ELR (cell line): ENCODE results near the gene HORMAD2.

Experiments
- DNase-seq: peaks from one replicate; pipeline ENCODE4 v3.0.0-alpha.2; 2015; ENCODE audit warnings: low read depth

HORMAD2 gene, protein sequence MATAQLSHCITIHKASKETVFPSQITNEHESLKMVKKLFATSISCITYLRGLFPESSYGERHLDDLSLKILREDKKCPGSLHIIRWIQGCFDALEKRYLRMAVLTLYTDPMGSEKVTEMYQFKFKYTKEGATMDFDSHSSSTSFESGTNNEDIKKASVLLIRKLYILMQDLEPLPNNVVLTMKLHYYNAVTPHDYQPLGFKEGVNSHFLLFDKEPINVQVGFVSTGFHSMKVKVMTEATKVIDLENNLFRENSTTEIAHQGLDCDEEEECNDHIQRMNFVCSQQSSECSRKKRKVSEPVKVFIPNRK

DNA sequence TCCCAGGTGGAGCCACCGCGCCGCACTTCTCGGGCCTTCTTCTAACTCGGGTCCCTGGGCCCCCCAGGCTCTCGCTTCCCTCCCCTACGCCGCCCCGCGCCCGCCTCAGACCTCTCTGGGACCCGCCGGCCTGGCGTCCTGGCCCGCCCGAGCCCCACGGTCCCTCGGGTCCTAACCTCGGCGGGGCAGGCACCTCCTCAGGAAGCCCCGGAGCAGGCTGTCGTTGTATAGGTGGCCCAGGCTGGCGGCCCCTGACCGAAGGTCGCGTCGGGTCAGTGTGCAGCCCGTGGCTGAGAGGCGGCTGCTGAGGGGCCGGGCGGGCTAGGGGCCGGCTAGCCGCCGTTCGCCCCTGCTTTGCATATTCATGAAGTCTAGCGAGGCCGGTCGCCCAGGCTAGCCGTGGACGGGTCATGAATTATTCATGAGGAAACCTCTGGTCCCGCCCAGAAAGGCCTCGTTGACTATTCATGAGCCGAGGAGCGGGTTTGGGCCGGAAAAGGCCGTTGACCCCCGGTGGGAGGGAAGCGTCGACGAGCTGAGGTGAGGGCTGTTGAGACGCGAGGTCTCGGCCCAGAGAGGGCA is at the start of gene HORMAD2:
HORMAD2 (plus strand) TSS at position 513 of the 582 bp plus-strand sequence. CDS start 13,489 bp downstream, outside the sequence.
- DNase-seq, result no peak

DNA sequence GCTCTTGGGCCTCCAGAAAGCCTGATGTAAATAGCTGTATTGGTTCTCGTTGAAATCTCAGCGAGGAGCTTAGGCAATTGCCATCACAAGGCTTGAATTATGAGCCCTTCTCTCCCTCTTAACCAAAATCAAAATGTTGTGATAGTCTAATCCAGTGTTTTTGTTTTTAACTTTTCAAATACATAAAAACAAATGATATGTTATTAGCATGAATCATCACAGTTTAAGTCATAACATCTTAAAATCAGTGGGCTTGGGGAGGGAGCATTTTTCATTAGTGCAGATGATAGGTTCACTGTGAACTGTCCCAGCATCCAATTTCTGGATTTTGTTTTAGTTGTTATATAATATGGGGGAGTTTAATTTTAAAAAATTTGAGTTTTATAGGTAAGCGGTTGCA is 48.9 kb upstream of the HORMAD2 start:
- DNase-seq, result no peak

DNA sequence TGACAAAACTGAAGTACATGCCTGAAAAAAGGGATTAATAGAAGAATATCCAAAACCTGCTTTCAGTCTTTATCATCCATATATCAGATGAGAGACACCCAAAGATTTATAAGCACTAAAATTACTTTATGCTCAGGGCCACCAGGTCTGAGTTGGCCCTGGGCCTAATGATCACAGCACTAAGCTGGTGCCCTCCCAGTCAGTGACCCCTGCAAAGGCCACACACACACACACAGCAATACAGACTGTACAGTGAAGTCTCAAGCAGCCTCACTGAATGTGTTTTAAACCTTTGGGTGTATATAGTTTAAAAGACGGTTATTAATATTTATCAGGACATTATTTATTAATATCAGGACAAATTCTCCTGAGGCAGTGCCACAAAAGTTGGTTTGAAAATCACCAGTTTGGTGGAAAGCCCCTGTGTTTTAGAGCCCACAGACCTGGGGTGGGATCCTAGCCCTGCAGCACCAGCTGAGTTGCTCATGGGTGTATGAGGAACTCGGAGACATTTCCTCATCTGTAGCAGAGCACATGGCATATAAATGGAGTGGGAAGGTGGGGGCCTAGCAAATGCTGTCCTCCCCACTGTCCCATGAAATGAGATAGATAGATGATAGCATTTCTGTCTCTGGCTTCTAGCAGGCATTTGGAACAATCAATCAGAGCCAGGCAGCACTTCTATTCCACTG is 48.4 kb upstream of the HORMAD2 start:
- no peak for DNase-seq

DNA sequence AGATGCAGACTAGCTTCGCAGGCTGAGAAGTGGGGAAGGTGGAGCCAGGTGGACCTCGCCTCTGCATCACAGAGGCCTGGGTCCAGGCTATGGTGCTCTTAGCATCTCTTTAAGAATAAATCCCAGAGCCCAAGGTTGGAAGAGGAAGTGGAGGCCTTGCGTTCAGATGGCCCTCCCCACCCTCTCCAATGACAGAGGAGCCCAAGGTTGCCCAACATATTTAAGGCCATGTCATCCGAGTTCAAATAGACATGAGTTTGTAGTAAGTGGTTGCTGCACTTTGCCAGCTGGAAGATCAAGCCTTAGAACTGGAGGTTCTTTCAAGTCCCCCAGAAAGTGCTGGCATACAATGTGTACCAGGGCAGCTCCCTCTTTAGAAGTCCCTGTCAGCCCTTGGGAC is 47.1 kb upstream of the HORMAD2 start:
- no peak for DNase-seq

DNA sequence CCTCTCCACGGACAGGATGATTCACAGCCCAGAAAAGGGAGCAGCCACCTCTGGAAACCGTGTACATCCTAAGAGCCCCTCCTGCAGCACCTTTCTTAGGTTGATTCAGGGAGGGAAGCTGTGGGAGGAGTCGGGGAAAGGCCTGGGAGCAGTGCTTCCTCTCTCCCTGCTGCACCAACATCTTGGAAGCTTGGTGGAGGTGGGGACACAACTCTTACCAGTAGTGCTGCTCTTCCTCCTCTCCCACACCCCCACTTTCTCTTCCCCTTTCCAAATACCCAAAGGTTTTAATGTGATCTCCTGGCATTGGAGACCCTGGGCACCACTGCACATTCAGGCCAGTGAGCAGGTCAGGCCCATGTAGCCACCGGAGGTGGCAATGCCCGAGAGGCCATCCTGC is 46.4 kb upstream of the HORMAD2 start:
- DNase-seq, result no peak

DNA sequence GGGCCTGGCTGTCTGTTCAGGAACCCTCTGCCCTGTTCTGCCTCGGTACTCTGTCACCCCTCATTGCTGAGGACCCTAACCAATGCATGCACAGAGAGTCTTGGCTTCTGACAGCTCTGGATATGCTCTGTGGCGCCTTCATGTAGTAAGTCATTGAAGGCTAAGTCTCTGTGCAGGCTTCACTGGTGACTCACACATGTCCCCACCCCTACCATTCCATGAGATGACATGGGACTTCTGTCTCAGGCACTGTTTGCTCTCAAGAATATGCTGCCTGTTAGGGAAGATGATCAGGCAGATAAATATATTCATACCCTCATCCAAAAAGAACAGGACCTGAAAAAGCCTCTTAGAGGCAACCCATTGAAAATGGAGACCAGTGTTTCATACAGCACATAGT is 43.6 kb upstream of the HORMAD2 start:
- DNase-seq, result peak; percentile 49

DNA sequence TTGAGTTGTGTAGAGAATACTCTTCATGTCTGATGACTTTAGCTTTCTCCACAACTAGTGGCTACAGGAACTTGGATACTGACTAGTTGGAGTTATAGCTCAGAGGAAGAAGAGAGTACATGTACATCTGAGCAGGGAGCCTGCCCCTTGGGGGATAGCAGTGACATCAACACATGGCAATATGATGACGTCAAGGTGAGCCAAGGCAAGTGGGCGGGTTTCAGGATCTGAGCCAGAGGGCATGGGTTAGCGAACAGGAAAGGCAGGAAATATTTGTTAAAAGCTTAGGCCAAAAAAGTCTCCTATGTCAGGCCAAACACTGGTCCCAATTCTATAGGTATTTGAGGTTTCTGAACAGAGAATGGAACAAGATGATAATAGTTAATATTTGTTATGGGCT is 42.0 kb upstream of the HORMAD2 start:
- DNase-seq, result peak; percentile 63

DNA sequence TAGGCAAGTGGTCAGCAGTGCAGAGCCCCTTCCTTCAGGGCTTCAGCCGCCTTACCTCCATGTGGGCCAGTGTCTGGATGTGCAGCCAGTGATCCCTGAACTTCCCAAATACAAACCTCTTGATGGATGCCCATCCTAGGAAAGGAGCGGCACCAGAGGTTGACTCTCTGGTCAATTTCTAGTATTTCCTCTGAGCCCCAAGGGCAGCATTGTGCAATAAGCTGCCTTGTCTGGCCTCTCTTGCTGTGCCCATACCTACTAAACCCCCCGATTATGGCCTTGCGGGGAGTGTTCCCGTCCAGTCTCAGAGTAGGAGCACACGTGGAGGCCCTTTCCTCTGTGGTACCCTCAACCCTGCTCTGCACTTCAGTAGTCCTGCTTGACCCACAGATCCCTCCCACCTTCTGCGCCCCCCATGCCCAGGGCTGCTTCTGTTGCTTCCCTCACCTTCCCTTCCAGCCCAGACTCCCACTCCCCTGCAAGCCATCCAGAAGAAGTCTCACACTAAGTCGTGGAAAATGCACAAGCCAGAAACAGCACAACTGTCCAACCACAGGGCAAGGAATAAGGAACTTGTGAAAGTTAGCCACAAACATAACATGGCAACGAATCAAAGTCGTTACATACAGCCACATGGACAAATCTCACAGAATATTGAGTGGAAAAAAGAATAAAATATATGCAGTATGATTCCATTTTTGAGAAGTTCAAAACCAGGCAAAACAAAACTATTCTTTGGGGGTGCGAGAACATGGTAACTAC is 39.6 kb upstream of the HORMAD2 start:
- DNase-seq, result no peak

DNA sequence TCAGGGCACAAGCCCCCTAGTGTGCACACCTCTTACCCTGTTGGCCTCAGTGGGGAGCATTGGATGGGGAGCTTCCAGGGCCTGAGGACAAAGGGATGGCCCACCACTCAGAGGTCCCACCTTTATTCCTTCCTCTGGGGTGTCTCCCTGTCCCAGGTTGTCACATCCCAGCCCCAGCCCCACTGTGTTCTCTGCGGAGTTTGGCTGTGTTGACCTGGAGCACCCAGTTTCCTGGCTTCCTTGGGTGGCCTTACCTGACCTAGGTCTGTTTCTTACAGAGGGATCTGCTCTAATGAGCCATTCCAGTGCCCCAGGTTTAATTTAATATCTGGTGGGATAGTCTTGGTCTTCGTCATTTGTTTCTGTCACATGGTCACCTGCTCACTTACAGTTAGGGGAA is 38.8 kb upstream of the HORMAD2 start:
- no peak for DNase-seq

DNA sequence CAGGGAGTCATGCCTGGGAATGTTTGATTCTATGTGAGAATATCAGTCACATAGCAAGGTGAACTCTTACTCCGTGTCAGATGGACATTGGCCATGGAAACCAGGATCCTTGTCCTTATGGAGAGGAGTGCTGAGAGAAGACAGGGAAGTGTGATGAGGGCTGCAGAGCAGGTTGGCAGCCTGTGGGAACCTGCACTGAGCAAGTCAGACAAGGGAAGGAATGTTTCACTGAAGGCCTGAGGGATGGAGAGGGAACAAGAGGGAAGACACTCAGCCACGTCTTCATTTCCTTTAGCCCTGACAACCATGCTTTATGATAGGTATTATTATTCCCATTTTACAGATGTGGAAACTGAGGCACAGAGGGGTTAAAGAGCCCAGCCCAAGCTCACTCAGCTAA is 38.4 kb upstream of the HORMAD2 start:
- no peak for DNase-seq

DNA sequence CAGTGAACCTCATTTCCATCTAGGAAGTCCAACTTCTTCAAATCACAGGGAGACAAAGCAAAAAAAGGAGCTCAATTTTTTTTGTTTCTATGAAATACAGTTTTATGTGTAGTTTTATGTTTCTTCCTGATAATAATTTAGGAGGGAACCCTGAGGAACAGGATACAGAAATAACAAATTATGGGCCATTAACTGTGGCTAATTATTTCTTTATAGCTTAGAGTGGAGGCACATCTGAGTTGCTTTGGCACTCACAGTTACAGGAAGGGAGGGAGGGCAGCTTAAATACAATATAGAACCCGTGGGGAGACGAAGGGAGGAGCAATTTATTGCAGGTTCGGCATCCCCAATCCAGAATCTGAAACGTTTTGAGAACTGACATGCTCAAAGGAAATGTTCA is 37.1 kb upstream of the HORMAD2 start:
- no peak for DNase-seq

DNA sequence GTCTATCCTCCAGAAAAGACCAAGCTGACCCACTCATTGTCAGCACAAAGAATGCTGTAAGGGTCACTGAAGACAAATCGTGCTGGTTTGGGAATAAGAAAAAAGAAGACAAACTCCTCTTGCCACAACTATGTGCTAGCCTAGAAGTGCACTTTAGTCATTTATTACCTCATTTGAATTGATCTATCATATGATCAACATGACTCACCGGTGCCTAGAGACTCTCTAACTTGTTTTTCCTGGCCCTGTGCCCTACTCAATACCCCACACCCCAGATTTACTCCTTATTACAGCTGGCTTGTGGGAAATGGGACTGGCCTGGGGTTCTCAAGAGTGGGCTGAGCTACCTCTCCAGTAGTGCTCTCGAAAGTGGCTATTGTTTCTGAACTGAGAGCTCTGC is 35.9 kb upstream of the HORMAD2 start:
- DNase-seq, result peak; percentile 95

DNA sequence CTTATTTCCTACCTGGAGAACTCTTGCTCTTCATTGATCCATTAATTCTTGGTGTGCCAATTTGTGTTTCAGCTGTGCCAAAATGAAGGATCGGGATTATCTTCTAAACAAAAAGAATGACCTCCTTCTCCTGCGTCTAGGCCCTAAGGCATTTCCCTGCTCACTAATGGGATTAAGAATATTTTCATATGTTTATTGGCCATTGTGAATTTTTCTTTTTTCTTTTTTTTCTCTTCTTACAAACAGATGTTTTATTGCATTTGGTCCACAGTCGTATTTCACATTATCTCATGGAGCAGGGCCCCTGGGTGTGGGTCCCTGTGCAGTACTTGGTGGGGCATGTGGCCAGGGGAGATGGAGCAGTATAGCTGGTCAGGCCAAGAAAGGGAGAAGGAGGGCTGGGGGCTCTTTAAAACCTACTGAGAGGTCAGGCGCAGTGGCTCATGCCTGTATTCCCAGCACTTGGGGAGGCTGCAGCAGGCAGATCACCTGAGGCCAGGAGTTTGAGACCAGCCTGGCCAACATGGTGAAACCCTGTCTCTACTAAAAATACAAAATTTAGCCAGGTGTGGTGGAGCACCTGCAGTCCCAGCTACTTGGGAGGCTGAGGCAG is 35.3 kb upstream of the HORMAD2 start:
- no peak for DNase-seq

DNA sequence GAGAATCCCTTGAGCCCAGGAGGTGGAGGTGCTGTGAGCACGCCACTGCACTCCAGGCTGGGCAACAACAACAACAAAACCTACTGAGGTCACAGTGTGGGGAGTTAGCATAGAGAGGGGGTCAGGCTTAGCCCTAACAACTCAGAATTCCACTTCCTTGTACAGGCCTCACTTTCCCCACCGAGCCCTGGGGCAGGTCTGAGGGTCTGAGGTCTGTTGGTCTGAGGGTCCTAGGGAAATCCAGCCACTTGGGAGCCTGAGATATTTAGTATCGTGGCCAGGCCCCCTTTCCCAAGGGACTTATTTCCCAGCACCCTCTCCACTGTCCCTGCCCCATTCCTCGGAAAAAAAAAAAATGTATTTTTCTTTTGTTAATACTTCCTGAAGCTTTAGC is 34.8 kb upstream of the HORMAD2 start:
- DNase-seq, result no peak

DNA sequence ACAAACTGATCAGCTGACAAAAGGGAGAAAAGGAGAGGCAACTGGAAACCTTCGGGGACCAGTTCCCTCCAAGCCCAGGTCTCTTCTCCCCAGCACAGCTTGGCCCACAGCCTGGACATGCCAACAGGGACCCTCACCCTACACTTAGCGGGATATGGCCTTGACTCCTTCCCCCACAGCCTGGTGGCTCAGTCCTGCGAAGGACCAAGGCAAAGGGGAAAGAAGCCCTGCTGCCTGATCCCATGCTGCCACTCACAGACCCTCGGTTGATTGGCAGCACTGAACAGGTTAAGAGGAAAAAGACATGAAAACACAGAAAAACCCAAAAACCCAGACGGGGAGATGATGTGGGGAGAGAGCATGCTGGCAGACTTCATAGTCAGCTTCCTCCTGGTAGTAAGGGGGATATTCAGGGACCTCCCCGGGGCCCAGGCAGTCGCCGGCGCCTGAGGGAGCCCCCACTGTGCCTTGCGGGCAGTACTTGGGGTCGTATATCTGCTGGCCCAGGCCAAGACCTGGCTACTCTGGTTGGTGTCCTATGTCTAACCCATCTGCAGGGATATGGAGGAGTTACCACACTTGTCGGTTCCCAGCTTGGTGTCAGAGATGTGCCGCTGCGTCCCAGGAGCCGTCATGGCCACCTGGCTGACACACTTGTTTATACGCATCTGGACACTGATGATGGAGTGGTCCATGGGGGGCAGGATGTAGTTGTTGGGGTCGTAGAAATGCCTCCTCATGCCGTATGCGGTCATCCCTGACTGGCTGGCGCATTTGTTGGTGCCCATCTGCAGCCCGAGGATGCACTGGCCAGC is 34.2 kb upstream of the HORMAD2 start:
- no peak for DNase-seq

DNA sequence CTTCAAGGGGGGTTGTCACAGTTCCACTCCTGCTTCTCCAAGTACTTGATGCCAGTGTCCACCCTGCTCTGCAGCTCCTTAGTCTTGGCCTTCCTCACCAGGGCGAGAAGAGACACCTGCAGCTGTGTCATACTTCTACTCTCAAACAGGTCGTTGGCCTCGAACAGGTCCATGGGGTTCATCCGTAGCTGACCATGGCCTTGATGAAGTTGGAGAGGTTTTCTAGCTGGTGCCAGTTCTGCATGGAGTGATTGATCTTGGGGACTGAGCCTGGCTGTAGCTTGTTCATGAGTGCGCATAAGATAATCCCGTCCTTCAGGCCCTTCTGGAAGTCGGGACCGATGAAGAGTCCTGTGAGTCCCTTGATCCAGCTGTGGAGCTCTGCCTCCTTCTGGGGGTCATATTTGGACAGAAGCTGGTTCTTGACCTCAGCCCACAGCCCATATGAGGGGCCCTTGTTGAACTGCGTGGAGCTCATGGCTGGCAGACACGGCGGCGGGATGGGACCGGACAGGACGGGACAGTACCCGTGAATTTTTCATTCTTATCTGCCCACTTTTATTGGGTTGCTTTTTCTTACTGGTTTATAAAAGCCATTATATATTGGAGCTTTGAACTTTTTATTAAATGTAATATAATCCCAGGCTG is 33.4 kb upstream of the HORMAD2 start:
- no peak for DNase-seq

DNA sequence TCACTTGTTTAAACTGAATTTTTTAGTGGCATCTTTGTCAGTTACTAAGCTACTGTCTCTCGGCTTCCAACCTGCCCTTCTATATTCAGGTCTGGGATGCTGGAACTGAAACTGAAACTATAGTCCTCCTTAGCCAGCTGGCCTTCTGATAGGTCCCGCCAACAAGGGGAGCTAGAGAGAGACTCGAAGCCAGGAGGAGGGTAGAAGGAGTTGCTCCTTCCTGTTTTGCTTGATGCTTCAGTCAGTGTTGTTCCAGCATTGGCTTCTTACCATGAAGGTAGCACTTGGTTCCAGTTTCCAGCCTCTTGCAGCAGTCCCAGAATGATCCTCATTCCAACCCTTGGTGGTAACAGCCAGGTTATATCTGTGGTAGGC is 32.9 kb upstream of the HORMAD2 start:
- peak; percentile 17 for DNase-seq

DNA sequence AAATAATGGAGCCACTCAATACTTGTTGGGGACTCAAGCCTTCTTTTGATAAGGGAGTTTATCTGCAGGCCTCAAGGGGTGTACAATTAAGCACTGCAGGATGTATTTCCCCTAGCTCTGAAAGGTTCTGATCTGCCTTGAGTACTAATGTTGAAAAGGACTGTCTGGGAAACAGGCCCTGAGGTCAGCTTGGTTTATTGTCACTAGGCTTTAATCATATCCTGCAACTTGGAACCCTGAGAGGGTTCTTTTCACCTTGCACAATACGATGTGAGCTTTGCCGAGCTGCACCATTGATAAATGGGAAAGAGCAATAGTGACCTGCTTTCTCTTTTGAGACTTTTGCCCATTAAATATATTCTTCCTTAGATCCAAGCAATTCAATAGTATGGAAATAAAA is 31.6 kb upstream of the HORMAD2 start:
- no peak for DNase-seq

DNA sequence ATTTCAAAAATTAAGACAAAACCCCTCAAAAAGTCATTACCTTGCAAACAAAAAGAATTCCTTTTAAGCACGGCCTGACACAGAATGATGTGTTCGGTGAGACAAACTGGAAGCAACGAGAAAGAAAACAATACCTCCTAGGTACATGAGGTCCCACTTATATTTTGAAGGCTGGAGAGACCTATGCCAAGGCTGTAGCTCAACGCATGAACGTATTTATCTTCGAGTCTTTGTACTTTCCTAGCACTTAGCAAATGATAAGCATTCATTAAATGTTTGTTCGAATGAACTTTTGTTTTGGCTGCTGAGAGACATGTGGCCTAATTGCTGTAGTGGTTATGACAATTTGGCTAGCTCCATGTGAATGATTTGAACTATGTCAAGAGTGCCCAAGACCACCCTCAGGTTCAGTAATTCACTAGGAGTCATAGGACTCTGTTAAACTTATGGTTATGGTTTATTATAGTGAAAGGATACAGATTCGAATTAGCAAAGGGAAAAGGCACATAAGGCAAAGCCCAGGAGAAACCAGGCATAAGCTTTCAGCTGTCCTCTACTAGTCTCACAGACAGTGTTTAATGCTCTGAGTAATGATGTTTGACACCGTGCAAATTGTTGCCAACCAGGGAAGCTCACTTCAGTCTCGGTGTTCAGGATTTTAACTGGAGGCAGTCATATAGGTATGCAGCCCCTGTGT is 26.0 kb upstream of the HORMAD2 start:
- DNase-seq, result no peak

DNA sequence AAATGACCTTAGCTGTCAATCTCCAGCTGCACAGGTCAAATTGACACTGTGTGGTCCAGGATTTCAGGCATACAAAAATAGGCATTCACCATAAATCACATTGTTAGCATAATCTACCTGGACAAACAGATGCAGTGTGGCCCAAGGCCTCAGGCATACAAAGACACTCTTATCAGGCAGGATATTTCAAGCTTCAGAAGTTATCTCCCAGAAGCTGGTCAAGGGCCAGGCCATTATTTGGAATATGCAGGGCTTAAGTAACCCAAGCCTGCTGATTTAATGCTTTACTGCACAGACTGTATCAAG is 25.5 kb upstream of the HORMAD2 start:
- DNase-seq, result no peak

DNA sequence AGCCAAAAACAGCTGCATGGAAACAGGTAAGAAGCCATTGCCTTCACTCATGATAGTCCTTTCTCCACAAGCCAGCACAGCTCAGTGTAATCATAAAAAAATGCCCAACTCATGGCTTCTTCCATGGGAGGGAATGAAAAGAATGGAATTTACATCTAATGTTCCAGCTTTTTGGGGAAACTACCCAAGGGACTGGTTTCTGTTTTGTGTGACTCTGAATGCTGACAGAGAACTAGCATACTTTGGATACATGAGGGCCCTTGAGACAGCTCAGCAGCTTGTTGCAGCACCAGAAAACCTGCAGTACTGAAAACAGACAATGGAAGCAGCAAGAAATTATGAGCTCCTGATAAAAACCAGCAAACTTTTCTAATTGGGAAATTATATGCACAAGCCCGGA is 24.2 kb upstream of the HORMAD2 start:
- no peak for DNase-seq
